HG02678 (cell line): ENCODE results near the gene PYCARD.
"Not testable (repeated sequence)": the region's sequence is repeated elsewhere in the genome, so short reads cannot be mapped to it uniquely, and the experiment has no call there.

Experiments used
- ATAC-seq: cut with Tn5 transposase; IDR thresholded peaks from one replicate; pipeline ENCODE4 v1.9.1; 2021; ENCODE audit warnings: mild to moderate bottlenecking, moderate library complexity; ENCODE audit not compliant: unreplicated experiment

Gene PYCARD

DNA sequence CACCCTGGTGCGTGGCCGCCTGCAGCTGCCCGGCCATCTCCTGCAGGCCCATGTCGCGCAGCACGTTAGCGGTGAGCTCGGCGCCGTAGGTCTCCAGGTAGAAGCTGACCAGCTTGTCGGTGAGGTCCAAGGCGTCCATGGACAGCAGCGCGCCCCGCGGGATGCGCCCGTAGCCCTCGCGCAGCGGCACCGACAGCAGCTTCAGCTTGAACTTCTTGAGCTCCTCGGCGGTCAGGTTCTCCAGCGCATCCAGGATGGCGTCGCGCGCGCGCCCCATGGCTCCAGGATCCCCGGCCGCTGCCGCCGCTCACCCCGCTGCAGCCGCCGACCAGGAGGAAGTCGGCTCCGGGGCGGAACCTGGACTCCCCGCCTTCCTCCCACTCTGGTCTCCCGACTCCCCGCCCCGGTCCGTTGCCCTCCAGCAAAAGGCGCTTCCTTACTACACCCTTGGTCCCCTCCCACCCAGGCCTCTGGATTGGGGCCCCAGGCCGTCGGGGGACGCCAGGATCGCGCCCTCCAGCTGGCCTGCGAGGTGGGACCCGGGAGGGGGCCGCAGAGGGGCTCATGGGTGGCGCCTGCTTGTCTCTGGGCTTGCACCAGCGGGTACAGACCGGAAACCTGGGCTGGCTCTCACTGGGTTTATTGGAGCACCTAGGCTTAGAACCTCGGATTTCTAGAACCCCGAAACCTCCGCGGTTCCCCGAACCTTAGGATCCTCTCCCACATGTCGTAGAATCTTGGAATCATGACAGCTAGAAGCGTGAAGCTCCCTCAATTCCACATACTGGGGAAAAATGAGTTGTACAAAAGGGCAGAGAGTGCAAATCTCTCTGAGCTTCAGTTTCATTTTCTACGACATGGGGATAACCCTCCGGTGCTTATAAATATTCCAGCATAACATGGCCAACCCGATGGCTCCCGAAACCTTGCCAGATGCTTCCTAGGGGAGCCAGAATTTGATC lies at the start of gene PYCARD:
PYCARD (minus strand) TSS at position 347 of the 962 bp plus-strand sequence; CDS start at position 277, 70 bp downstream.
- peak; percentile 30 for ATAC-seq

DNA sequence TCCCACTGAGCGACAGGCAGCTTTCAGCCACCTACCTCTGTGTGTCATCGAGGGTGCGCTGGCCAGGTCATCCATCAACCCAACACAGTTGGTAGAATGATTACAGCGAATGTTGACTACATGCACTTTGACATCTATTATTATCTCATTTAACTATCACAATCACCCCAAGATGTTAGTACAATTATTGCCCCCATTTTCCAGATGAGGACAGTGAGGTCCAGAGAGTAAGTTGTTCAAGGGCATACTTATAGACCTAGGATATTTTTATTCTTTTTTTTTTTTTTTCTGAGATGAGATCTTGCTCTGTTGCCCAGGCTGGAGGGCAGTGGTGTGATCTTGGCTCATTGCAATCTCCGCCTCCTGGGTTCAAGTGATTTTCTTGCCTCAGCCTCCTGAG lies 48.9 kb upstream of the PYCARD start:
- ATAC-seq: no peak

DNA sequence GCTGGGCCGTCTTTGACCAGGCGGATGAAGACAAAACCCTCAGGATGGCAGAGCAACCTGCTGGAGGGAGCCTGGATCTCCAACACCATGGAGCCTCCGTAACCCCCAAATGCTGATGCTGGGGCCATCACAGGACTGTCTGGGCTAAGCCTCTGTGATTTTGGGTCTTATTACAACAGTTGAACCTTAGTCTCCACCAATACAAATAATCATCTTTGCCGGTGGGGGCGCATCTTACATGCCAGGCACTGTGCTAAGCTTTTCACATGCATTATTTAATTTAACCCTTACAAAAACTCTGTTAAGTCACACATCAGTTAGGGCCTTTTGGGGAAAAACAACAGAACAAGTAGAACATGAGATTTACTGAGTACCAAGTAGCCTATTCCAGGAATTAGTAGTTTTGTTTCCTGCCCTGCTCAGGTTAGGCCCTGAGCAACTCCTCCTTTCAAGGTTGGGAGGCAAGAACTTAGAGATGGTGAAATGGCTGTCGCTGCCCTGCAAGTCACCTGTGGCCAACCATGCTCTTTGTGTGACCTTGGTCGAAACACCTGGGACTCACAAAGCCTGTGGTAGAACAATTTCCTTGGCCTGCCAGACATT lies 48.3 kb upstream of the PYCARD start:
- ATAC-seq: no peak

- ATAC-seq: no peak
These were observed 45.8 kb upstream of the PYCARD start for GRCh38 chr16:31248344-31248743.

- no peak for ATAC-seq
These were observed 43.7 kb upstream of the PYCARD start for GRCh38 chr16:31246296-31246695.

DNA sequence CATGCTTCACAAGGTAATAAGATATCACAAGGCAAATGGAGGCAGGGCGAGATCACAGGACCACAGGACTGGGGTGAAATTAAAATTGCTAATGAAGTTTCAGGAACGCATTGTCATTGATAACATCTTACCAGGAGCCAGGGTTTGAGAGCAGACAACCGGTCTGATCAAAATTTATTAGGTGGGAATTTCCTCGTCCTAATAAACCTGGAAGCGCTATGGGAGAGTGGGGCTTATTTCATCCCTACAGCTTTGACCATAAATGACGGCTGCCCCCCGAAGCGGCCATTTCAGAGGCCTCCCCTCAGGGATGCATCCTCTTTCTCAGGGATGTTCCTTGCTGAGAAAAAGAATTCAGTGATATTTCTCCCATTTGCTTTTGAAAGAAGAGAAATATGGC lies 43.0 kb upstream of the PYCARD start:
- not testable (repeated sequence) for ATAC-seq

DNA sequence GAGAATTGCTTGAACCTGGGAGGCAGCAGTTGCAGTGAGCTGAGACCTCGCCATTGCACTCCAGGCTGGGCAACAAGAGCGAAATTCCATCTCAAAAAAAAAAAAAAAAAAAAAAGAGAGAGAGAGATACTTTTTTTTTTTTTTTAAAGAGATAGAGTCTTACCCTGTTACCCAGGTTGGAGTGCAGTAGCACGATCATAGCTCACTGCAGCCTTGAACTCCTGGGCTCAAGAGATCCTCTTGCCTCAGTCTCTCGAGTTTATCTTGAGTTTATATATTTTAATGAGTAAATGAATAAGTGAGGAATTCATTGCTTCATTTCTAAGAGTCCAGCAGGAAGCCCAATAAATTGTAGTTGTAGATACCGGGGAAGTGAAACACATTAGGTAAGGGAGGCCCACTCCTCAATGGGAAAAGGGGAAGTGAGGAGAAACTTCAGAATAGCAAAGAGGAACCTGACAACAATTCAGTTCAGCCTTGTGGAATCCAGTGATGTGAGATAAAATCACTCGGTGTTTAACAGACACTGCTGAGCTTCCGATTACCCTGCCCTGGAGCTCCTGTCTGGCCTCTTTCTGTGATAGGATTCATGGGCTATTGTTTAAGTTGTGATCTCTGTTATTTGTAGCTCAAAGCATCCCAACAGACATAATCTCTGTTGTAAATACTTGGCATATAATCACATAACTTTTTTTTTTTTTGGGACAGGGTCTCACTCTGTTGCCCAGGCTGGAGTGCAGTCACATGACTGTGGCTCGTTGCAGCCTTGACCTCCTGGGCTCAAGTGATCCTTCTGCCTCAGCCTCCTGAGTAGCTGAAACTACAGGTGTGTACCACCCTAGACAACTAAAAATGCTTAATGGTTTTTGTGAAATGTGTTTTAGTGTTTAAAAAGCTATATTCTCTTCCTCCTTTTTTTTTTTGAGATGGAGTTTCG lies 41.4 kb upstream of the PYCARD start:
- peak; percentile 43 for ATAC-seq

- no peak for ATAC-seq
These were observed 39.6 kb upstream of the PYCARD start for GRCh38 chr16:31242206-31242605.

DNA sequence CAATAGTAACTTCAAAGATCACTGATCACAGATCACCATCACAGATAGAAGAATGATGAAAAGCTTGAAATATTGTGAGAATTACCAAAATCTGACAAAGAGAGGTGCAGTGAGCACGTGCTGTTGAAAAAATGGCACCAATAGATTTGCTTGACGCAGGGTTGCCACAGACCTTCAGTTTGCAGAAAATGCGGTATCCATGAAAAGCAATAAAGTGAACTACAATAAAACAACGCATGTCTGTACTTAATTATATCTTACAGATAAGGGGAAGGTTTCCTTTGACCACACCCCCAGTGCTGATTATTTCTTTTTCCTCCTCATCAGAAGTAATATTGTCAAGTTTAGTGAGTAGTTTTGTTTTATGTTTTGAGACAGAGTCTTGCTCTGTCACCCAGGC lies 35.5 kb upstream of the PYCARD start:
- no peak for ATAC-seq

DNA sequence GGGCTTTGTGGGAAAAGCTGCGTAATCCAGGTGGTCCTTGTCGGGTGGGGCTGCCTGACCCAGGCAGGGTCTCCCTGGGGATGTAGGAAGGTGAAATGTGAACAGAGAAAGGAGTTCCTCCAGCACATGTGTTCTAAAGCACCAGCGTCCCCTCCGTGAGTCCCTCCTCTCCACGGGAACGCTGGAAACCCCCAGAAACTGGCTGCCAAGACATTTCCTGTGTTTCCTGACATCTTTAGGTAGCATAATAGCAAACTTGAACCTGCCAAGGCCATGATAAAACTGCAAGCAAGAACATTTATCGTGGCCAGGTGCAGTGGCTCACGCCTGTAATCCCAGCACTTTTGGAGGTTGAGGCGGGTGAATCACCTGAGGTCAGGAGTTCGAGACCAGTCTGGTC lies 26.9 kb upstream of the PYCARD start:
- no peak for ATAC-seq

GRCh38 chr16:31228206-31228605 lies 25.6 kb upstream of the PYCARD start:
- ATAC-seq: no peak

DNA sequence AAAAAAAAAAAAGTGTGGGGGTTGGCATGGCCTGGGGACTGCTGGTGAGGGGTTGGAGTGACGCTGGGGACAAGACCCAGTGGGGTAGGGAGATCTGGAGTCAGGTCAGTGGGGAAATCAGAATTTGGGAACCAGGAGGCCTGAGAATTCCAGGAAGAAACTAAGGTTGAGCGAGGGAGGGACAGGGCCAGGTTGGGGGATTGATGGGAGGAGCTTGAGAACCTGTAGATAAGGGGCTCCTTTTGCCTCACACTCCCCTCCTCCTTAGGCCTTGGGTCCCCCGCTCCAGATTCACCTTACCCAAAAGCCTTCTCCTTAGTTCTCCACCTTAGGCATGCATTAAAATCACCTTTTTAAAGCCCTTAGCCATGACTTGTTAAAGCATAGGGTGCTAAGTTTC lies 22.6 kb upstream of the PYCARD start:
- ATAC-seq: no peak

- no peak for ATAC-seq
These were observed 21.8 kb upstream of the PYCARD start for GRCh38 chr16:31224092-31224955.

GRCh38 chr16:31223044-31223443 lies 20.5 kb upstream of the PYCARD start:
- ATAC-seq: no peak

DNA sequence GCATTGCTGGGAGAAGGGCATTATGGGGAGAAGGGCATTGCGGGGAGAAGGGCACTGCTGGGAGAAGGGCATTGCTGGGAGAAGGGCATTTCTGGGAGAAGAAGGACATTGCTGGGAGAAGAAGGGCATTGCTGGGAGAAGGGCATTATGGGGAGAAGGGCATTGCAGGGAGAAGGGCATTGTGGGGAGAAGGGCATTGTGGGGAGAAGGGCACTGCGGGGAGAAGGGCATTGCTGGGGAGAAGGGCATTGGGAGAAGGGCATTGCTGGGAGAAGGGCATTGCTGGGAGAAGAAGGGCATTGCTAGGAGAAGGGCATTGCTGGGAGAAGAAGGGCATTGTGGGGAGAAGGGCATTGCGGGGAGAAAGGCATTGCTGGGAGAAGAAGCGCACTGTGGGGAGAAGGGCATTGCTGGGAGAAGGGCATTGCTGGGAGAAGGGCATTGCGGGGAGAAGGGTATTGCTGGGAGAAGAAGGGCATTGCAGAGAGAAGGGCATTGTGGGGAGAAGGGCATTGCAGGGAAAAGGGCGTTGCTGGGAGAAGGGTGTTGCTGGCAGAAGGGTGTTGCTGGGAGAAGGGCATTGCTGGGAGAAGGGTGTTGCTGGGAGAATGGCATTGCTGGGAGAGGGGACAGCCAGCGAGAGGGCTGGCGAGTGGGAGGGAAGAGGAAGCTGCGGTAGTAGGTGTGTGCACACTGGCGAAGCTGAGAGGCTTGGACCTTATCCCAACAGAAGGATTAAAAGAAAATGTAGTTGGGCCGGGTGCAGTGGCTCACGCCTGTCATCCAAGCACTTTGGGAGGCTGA lies 19.0 kb upstream of the PYCARD start:
- no peak for ATAC-seq

- no peak for ATAC-seq
These were observed 16.7 kb upstream of the PYCARD start for GRCh38 chr16:31219154-31219741.

DNA sequence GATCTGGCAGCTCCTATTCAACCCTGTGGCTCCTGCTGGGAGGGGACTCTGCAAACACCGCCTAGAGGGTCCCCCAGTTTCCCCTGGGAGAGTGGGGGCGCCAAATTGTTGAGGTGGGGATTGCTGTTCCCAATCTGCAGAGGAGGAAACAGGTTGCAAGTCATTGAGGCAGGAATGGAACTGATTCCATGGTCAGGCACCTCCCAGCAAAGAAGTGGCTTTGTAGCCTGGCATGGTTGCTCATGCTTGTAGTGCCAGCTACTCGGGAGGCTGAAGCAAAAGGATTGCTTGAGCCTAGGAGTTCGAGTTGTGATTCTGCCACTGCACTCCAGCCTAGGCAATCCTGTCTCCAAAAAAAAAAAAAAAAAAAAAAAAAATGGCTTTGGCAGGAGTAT lies 14.6 kb upstream of the PYCARD start:
- no peak for ATAC-seq

GRCh38 chr16:31216422-31217135 lies 14.0 kb upstream of the PYCARD start, which contains the start of gene PYDC1:
PYDC1 (minus strand) TSS chr16:31217135; CDS start chr16:31217028, 107 bp downstream.
- ATAC-seq: no peak
